Stimulated activated CD4-positive, alpha-beta T cell treated with anti-CD3 and anti-CD28 coated beads, Interleukin-1b, Interleukin-23, amount 100 ng/mL, for 4 hours (primary cell): ENCODE results near the gene KAT2B.
A peak's percentile ranks its signal among the peaks of the same experiment; 100 is the strongest.
"Not testable (repeated sequence)": the region's sequence is repeated elsewhere in the genome, so short reads cannot be mapped to it uniquely, and the experiment has no call there.

Experiments used
- DNase-seq, 2 donors: peaks; one replicate each; pipeline ENCODE4 v3.0.0-alpha.2; 2020; ENCODE audit warnings: low read depth in 2 of 2

KAT2B gene

DNA sequence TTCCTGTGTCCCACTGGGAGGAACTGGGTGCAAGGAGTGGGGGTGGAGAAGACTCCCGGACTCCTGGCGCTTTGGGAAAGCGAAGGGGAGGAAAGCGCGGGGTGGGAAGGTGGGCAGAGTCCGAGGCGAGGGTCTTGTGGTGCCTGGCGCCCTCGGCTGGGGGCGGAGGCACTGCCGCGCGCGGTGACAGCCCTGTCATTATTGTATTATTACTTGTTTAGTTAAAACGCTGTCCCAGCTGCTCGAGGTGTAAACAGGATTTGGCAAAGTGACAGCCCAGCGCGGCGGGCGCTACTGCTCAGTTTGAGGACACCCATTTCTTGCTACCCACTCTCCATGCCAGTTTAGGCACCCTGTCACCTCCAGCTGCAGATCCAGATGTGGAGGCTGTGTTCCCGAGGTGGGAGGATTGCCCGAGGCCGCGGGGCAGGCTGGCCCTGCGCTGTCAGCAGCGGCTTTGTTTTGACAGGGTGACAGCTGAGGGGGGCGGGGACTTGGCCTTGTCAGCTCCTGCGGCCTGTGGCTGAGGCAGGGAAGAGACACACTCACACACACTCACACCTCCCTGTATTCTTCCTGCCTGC is 1.0 kb downstream of the KAT2B start:
- peak; percentile 52 to 66 for DNase-seq

DNA sequence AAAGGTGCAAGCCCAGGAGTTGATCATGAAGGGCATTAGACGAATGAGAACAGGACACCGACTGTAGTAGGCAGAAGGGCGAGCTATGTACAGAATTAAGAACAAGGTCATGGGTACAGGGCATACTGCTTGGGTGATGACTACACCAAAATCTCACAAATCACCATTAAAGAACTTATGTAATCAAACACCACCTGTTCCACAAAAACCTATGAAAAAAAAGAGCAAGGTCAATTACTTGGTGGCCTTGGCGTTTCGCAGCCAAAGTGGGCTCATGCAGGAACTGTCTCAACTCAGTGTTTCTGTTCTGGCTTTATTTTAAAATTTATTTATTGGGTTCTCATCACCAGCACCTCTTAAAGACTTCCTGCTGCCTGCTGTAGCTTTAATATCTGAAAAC is 2.1 kb downstream of the KAT2B start:
- no peak for DNase-seq

DNA sequence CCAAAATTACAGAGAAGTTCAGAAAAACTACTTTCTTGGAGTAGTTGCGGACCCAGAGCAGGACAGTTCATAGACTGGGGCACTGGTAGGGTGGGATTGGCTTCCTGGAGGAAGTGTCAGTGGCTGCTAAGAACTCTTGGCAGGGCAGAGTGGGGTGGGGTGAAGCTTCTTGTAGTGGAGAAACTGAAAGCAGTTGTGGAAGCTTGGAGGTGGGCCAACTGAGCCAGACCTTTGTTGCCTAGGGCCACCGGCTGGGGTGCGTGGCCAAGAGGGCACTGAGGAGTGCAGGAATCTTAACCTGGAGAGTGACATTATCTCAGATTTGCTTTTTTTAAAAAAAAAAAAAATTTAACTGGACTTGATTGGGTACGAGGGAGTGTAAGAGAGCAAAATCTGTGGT is 3.1 kb downstream of the KAT2B start:
- DNase-seq, result peak in 1 of 2 donors; percentile 22

DNA sequence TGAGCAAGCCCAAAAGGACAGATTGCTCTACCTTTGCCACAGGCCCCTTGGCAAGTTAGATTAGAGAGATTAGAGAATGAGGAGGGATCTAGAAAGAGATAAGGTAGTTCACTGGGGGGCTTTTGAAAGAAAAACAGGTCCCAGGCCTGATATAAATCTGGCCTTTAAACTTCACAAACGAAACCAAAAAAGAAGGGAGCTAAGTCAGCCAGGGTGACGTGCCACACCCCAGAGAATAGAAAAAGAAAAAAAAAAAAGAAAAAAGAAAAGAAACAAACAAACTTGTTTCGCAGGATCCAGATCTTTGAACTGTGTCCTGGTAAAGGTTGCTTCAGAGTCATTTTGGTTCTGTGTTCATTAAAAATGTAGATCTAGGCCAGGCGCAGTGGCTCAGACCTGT is 3.6 kb downstream of the KAT2B start:
- DNase-seq, result no peak

DNA sequence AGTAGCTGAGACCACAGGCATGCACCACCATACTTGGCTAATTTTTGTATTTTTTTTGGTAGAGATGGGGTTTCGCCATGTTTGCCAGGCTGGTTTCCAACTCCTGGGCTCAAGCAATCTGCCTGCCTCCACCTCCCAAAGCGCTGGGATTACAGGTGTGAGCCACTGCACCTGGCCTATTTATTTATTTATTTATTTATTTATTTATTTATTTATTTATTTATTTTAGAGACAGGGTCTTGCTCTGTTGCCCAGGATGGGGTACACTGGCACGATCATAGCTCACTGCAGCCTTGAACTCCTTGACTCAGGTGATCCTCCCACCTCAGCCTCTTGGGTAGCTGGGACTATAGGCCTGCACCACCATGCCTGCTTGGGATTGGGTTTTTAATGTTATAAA is 4.9 kb downstream of the KAT2B start:
- DNase-seq, result not testable (repeated sequence)

DNA sequence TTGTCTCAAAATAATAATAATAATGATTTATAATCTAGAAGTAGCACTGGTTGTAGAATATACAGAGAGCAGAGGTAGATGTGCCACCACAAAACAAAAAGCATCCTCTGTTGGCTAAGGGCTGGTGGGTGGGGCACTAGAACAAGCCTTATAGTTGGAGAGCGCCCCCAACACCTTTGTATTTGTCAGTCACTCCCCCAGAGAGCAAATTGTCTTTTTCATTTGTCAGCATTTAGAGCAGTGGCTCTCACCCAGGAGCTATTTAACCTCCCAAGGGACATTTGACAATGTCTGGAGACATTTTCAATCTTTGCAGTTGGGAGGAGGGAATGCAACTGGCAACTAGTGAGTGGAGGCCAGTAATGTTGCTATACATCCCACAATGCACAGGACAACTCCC is 6.3 kb downstream of the KAT2B start:
- no peak for DNase-seq

DNA sequence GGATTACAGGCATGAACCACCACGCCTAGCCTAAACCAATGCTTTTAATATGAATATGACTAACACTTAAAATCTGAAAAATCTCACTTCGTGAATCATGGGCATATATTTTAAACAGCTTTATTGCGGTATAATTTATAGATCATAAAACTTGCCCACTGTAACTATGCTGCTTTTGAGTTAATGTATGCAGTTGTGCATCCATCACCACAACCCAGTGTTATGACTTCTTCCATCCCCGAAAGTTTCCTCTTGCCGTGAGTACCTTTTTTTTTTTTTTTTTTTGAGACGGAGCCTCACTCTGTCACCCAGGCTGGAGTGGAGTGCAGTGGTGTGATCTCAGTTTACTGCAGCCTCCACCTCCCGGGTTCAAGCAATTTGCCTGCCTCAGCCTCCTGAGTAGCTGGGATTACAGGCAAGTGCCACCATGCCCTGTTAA is 7.1 kb downstream of the KAT2B start:
- no peak for DNase-seq

DNA sequence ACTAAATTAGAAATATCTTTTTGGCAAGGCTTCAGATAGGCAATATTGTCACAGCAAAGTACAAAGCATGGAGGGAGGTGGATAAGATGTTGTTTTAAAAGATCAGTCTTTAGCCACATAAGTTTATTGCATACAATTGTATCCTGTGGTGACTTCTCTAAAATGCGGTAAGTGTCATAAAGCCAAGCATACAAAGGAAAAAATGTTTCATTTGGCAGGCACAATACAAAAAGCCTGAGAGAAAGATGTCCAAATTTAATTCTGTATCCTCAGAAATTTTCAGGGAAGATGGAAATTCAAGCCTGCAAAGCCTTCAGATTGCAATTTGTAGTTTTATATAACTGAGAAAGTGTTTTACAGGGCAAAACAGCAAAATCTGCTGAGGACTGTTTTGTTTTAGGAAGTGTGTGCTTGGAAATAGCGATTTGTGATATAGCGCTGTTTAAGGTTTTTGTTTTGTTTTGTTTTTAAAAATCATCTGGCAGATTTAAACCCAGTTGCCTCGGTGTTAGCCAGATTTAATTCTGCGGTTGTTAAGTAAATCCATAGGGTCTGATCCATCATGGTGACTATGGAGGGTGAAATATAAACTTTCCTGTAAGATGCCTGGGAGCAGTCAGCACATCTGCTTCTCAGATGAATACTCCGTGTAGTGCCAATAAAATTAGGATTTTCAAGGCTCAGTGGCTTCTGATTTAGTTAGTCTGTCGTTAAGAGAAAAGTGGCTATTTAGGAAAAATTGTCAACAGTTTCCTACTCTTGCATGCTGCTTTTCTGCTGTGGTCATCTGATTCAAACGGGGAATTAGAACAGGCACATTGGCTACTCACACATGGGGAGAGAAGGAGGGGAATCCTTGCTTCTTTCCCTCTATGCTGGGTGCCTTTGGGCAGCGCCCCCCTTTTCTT is 8.0 kb downstream of the KAT2B start:
- no peak for DNase-seq

DNA sequence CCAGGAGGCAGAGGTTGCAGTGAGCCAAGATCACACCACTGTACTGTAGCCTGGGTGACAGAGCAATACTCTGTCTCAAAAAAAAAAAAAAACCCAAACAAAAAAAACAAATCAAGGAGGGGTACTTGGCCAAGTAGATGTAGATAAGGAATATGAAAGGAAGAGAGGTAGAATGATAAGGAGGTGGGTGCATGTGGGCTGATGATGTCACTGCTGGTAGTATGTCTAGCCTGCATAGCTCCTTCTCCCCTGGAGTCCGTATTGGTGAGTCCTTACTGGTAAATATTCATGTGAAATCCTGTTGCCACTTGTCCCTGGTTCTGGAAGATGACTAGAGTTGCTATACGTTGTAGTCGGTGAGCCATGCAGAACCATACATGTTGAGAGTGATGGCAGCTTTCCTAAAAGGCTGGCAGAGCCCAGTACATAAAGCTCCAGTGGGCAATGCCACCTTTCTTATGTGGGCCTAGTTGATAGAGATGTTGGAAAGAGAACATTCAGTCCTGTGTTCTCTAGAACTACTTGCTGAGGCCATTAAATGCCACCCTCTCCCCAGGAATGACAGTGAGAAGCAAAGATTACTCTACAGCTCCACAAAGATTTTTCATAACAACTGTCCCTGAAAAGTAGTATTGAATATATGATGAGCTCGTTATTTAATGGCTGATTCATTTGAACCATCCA is 11.0 kb downstream of the KAT2B start:
- no peak for DNase-seq

DNA sequence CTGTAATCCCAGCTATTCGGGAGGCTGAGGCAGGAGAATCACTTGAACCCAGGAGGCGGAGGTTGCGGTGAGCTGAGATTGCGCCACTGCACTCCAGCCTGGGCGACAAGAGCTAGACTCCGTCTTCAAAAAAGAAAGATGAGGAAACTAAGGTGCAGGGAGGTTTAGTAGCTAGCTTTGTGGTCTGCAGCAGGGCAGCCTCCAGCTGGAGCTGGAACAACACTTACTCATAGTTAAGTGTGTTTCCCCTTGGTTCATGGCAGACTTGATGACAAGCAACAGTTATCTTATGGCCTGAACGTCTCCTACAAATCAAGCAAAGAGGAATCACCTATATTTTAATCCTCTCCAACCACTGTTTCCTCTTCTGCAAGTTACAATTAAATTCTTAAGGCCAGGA is 12.6 kb downstream of the KAT2B start:
- no peak for DNase-seq

DNA sequence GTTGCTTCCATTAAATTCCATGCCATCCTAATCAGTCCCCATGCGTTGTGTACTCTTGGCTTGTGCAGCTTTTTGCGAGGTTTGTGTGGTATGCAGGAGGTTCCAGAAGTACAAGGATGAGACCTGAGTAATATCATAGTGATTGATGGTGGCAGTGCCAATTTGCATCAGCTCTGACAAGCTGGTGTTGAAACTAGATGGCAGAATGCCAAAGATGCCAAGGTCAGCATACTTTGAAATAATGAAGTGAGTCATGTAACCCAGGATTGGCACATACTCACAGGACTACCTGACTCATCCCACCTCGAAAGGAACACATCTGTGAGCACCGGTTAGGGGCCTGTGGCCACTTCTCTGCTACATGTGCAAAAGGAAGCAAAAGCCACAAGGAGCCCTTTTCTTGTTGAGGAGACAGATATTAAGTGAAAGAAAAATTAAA is 14.3 kb downstream of the KAT2B start:
- DNase-seq, result peak; percentile 29 to 53

DNA sequence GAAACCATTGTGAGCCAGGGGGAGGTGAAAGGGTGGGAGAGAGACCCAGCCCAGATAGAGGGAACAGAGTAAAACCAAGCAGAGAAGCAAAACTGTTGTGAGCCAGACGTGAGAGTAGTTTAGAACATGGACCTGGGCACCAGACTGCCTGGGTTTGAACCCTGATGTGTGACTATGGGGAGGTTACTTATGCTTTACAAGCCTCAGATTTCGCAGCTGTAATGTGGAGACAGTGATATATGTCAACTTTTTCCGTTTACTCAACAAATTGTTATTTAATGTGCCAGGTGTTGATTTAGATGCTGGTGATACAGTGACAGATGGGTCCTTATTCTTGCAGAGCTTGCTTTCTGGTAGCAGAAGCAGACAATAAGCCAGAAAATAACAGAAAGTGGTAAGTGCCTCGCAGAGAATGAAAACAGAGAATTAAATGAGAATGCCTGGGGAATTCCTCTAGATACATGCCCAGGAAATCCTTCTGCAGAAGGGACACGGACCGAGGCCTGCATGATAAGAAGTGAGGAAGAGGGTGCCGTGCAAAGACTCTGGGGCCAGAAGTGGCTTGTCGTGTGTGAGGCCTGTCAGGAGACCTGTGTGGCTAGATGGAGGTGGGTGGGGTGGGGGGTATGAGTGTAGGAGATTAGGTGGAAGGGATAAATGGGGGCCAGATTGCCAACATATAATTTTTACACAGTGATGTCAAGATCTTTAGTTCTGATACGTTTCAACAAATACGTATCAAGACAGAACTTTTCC is 15.0 kb downstream of the KAT2B start:
- DNase-seq, result no peak

DNA sequence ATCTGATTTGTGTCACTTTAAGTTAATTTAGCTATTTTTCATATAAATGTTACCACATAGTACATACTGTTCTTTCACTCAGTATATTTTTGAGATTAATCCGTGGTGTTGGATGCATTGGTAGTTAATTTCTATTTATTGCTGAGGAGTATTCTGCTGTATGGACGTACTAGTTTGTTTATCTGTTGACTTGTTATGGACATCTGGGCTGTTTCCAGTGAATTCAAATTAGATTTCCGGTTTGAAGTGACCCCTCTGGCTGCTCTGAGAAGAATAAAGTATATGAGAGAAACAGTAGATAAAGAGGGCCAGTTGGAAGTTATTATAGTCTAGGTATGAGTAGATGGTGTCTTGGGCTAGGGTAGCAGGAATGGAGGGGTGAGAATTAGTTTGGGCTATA is 15.6 kb downstream of the KAT2B start:
- no peak for DNase-seq

DNA sequence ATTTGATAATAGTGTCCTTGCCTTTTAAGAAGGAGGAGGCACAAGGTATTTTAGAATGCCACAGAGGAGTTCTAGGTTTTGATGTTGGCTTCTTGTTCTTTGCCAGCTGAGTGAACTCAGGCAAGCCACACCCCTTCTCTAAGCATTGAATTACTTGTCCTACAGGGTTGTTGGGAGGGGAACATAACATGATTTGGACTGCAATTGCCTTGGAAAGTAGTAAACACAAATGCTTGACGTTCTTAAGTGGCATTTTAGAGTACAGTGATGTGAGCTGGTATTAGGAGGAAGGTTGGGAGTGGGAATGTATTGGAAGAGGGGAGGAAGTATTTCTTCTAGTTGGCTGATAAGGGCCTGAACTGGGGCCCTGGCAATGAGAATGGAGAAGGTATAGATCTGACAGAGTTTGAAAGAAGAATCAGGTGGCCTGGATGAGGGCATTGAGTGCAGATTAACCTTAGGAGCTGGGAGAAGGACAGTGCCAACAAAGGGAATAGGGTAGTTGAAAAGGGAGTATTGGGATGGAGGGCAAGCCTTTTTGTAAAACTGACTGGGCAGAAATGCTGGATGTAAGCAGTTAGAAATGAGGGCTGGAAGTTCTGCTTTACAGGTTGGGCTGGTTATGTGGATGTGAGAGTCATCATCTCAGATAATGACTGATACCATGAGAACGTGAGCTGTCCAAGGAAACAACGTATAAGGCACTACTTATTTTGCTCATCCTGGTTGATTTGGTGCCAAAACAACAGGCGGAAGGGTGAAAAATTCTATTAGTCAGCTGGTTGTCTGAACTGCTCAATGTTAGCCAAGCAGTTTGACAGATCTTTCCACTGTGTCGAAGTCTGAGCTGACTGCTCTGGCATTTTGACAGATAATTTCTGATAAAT is 16.7 kb downstream of the KAT2B start:
- DNase-seq, result no peak

DNA sequence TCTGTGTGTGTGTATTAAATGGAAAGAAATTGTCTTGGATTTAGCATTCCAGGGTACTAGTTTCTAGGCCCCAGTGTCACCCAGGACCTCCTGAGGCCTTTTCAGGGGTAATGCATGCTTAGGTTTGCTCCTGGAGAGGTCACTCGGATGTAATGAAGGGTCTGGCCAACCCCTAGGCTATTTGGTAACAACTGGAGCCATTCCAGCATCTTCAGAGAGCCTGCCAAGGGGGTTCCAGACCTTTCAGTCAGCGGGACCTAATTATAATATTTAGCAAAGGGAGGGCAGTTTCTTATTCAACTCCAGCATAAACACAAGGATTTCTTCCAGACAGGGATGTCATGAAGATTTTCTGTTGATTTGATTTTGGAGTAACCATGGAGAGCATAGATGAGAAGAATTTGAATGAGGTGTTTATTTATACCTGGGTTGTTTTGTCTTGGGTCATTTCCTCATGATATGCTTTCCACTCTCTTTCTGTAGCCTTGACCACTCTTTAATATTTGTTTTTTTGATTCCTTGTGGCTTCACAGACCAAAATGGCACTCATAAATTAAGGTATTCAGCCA is 17.4 kb downstream of the KAT2B start:
- DNase-seq, result no peak

DNA sequence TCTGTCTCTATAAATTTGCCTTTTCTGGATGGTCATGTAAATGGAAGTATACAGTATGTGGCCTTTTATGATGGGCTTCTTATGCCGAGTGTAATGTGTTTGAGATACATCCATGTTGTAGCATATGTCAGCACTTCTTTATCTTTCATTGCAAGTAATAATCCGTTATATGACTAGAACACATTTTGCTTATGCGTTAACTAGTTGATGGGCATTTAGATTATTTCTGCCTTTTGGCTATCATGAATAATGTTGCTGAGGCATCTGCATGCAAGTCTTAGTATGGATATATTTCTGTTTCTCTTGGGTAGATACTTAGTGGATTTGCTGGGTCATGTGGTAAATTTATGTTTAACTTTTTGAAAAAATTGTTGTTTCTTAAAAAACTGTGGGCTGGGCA is 19.7 kb downstream of the KAT2B start:
- DNase-seq, result no peak

DNA sequence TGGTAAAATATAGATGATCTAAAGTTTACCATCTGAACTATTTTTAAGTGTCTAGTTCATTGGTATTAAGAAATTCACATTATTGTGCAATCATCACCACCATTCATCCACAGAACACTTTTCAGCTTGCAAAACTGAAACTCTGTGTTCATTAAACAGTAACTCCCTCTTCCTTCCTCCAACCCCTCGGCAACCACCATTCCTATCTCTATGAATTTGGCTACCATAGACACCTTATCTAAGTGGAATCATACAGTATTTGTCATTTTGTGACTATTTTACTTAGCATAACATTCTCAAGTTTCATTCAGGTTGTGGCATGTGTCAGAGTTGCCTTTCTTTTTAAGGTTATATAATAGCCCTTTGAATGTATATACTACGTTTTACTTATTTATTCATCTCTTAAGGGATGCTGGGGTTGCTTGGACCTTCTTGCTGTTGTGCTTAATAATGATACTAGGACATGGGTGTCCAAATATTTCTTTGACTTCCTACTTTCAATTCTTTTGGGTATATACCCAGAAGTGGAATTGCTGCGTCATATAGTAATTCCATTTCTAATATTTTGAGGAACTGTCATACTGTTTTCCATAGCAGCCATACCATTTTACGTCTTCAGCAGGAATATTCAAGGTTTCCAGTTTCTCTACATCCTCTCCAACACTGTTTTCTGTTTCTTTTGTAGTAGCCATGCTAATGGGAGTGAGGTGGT is 20.9 kb downstream of the KAT2B start:
- DNase-seq, result no peak

DNA sequence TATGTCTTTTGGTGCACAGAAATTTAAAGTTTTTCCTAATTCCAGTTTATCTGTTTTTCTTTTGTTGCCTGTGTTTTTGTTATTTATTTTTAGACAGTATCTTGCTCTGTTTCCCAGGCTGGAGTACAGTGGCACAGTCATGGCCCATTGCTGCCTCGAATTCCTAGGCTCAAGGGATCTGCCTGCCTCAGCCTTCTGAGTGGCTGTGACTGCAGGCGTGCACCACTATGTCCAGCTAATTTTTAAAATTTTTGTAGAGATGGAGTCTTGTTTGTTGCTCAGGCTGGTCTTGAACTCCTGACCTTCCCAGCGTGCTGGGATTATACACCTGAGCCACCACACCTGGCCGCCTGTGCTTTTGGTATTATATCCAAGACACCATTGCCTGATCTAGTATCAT is 22.8 kb downstream of the KAT2B start:
- DNase-seq, result no peak

DNA sequence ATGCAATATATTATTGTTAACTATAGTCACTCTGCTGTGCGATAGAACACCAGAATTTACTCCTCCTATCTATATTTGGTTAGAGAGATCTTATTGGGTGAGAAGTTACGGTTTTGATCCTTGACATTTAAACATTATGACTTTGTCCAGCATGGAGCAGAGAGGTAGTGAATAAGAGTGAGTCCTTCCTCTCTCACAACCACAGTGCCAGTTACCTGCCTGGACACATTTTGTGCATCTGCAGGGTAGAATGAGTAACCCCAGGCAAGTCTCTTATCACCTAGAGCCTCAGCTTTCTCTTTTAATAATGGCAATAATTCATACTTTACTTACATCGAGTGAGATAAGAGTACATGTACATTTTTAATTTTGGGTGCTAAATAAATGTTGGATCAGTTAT is 24.1 kb downstream of the KAT2B start:
- no peak for DNase-seq
